Left ventricle myocardium inferior (tissue), 1 donor: ENCODE measurements around the gene DNAAF1. TPM values are rescaled to one million over a fixed set of nuclear protein-coding genes. Genes with fewer than 3 reads are reported as not detected.

Experiments used
- DNase-seq: peaks from one replicate; pipeline ENCODE4 v3.0.0-alpha.2; 2020
- H3K27ac ChIP-seq: fragments of 200-600 bp; replicated peaks from 2 replicates; pipeline ENCODE4 v1.8.0; 2021
- H3K27me3 ChIP-seq: fragments of 200-600 bp; 2 replicates; pipeline ENCODE4 v1.8.0; 2021; ENCODE audit warnings: low read depth
- H3K36me3 ChIP-seq: fragments of 200-600 bp; 2 replicates; pipeline ENCODE4 v1.8.0; 2021
- H3K4me1 ChIP-seq: fragments of 200-600 bp; 2 replicates; pipeline ENCODE4 v1.8.0; 2021
- H3K4me3 ChIP-seq: fragments of 200-600 bp; 2 replicates; pipeline ENCODE4 v1.8.0; 2021; ENCODE audit warnings: mild to moderate bottlenecking, moderate library complexity
- H3K9me3 ChIP-seq: fragments of 200-600 bp; replicated peaks from 2 replicates; pipeline ENCODE4 v1.8.0; 2021
- intact Hi-C: fragments of 100-400 bp; cut with micrococcal nuclease; formaldehyde crosslinking; loops from one replicate; pipeline ENCODE4 v1.11.0; 2022
- total RNA-seq: library from RNA; stranded (reverse); fragmentation: NEBNext Ultra II Directional; extraction: Animal tissue kit (Norgen Biotek cat#: 25700); gene quantifications from one replicate; pipeline ENCODE4 v1.2.1, GENCODE V29; 2021
- TF ChIP-seq, protein P1 (sequence below): fragments of 200-600 bp; IDR thresholded peaks from 2 replicates; pipeline ENCODE4 v1.8.0; 2021; ENCODE audit warnings: antibody characterized with exemption, mild to moderate bottlenecking, borderline replicate concordance
- donor health status: DM: no; HTN: yes; CAD: no; lungs with severe emphysema.

The DNAAF1 gene
- total RNA-seq, 1 donor from 2014 or later: 0.14 TPM

- Histone ChIP-seq H3K36me3 (no peaks in the 10 kb centered on the region), H3K4me1 (no peaks in the 10 kb centered on the region), H3K4me3 (no peak overlapping the region), H3K9me3 (no peaks in the 10 kb centered on the region), H3K27ac (no peak overlapping the region), H3K27me3 (peaks cover 25% of the 10 kb centered on the region)
- TF ChIP-seq, protein P1, sequence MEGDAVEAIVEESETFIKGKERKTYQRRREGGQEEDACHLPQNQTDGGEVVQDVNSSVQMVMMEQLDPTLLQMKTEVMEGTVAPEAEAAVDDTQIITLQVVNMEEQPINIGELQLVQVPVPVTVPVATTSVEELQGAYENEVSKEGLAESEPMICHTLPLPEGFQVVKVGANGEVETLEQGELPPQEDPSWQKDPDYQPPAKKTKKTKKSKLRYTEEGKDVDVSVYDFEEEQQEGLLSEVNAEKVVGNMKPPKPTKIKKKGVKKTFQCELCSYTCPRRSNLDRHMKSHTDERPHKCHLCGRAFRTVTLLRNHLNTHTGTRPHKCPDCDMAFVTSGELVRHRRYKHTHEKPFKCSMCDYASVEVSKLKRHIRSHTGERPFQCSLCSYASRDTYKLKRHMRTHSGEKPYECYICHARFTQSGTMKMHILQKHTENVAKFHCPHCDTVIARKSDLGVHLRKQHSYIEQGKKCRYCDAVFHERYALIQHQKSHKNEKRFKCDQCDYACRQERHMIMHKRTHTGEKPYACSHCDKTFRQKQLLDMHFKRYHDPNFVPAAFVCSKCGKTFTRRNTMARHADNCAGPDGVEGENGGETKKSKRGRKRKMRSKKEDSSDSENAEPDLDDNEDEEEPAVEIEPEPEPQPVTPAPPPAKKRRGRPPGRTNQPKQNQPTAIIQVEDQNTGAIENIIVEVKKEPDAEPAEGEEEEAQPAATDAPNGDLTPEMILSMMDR: no peak
- DNase-seq: no peak
- intact Hi-C loops: no loop called here
These were observed 10.7 kb downstream of the DNAAF1 start for GRCh38 chr16:84155771-84156170.

GRCh38 chr16:84156342-84156784 lies 11.3 kb downstream of the DNAAF1 start:
- Histone ChIP-seq H3K27ac (no peak overlapping the region), H3K27me3 (peaks cover 25% of the 10 kb centered on the region), H3K9me3 (no peaks in the 10 kb centered on the region), H3K4me3 (no peak overlapping the region), H3K4me1 (no peaks in the 10 kb centered on the region), H3K36me3 (no peaks in the 10 kb centered on the region)
- DNase-seq: no peak
- TF ChIP-seq, protein P1: no peak
- intact Hi-C loops: no loop called here

DNA sequence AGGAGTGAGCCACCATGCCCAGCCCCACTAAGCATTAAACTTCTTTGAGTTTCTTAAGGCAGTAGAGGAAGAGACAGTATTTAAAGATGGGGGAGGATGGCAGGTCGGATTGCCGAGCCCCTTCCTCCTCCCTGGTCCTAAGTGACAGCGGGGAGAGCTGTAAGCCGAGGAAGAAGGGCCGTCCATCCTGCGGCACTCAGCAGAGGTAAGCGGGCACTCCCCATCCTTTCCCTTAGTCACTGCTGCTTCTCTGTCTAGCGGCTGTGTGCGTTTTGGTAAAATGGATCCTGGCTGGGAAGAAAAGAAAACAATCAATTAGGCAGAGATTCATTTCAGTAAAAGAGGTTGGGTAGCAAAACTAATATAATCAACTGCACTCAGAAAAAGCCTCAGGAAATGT lies 13.9 kb downstream of the DNAAF1 start:
- H3K27me3 ChIP-seq: peaks cover 25% of the 10 kb centered on the region
- intact Hi-C loops: no loop called here
- DNase-seq: no peak

DNA sequence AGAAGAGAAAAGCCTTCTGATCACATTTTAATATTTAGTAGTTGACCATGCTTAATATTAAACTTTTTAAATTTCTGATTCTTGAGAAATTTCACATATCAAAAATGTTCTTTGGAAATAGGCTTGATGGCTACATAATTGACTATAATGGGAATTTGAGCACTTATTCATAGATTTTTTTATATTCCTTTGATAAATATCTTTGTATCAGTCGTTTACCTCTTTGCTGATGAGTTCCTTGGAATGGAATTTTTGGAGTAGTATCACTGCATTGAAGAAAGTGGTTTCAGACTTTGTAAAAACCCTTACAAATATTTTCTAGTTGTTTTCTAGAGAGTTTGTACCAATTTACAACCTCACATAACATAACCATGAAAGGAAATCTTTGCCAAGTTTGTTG lies 14.7 kb downstream of the DNAAF1 start:
- DNase-seq: no peak
- intact Hi-C loops: no loop called here
- Histone ChIP-seq H3K4me3 (no peak overlapping the region), H3K27me3 (peaks cover 25% of the 10 kb centered on the region), H3K27ac (no peak overlapping the region), H3K4me1 (no peaks in the 10 kb centered on the region), H3K36me3 (no peaks in the 10 kb centered on the region), H3K9me3 (no peaks in the 10 kb centered on the region)
- TF ChIP-seq, protein P1: no peak

More for the DNA sequence above, 13.9 kb downstream of the DNAAF1 start:
- Histone ChIP-seq H3K4me3 (no peak overlapping the region), H3K4me1 (no peaks in the 10 kb centered on the region), H3K9me3 (no peaks in the 10 kb centered on the region), H3K27ac (no peak overlapping the region), H3K36me3 (no peaks in the 10 kb centered on the region)
- TF ChIP-seq, protein P1: no peak

- H3K36me3 ChIP-seq: no peaks in the 10 kb centered on the region
- intact Hi-C loops: no loop called here
- H3K4me3 ChIP-seq: no peak overlapping the region
- DNase-seq: no peak
- peaks cover 20% of the 10 kb centered on the region for H3K27me3 ChIP-seq
- no peaks in the 10 kb centered on the region for H3K4me1 ChIP-seq
- H3K9me3 ChIP-seq: no peaks in the 10 kb centered on the region
- H3K27ac ChIP-seq: no peak overlapping the region
- TF ChIP-seq, protein P1: no peak
These were observed 15.9 kb downstream of the DNAAF1 start for GRCh38 chr16:84161037-84161436.
